Duodenal mucosa (tissue), 2 donors: Measurements from ENCODE around the gene MAPK1.

ENCODE experiments used
- H3K27ac ChIP-seq: one replicate; pipeline ENCODE4 v1.7.0; 2013; ENCODE audit warnings: low read depth, low read length
- H3K27me3 ChIP-seq, 2 donors: one replicate each; pipeline ENCODE4 v1.7.0; 2013; ENCODE audit warnings: low read length in 2 of 2, control low read depth in 1 of 2; ENCODE audit not compliant: insufficient read depth in 2 of 2, control insufficient read depth in 1 of 2
- H3K36me3 ChIP-seq, 2 donors: one replicate each; pipeline ENCODE4 v1.7.0; 2013; ENCODE audit warnings: low read length in 2 of 2, control low read depth in 1 of 2; ENCODE audit not compliant: insufficient read depth in 2 of 2, control insufficient read depth in 1 of 2
- H3K4me1 ChIP-seq, 2 donors: one replicate each; pipeline ENCODE4 v1.7.0; 2013; ENCODE audit warnings: low read length in 2 of 2, control low read depth in 1 of 2; ENCODE audit not compliant: insufficient read depth in 2 of 2, control insufficient read depth in 1 of 2
- H3K4me3 ChIP-seq, 2 donors: one replicate each; pipeline ENCODE4 v1.7.0; 2013; ENCODE audit warnings: low read length in 2 of 2, low read depth in 1 of 2
- H3K9ac ChIP-seq, 2 donors: one replicate each; pipeline ENCODE4 v1.7.0; 2013; ENCODE audit warnings: low read length in 2 of 2, low read depth in 1 of 2
- H3K9me3 ChIP-seq, 2 donors: one replicate each; pipeline ENCODE4 v1.7.0; 2013; ENCODE audit warnings: low read length in 2 of 2, control low read depth in 1 of 2; ENCODE audit not compliant: control insufficient read depth in 1 of 2

Gene MAPK1

GRCh38 chr22:21766691-21767462, 100.6 kb downstream of the MAPK1 start:
- Histone ChIP-seq H3K36me3 (peaks cover 49 to 91% of the 10 kb centered on the region in 2 donors), H3K27ac (no peak overlapping the region), H3K4me1 (peaks cover 0 to 4% of the 10 kb centered on the region in 2 donors), H3K9ac (no peak overlapping the region), H3K9me3 (no peaks in the 10 kb centered on the region), H3K27me3 (no peaks in the 10 kb centered on the region), H3K4me3 (no peak overlapping the region)

DNA sequence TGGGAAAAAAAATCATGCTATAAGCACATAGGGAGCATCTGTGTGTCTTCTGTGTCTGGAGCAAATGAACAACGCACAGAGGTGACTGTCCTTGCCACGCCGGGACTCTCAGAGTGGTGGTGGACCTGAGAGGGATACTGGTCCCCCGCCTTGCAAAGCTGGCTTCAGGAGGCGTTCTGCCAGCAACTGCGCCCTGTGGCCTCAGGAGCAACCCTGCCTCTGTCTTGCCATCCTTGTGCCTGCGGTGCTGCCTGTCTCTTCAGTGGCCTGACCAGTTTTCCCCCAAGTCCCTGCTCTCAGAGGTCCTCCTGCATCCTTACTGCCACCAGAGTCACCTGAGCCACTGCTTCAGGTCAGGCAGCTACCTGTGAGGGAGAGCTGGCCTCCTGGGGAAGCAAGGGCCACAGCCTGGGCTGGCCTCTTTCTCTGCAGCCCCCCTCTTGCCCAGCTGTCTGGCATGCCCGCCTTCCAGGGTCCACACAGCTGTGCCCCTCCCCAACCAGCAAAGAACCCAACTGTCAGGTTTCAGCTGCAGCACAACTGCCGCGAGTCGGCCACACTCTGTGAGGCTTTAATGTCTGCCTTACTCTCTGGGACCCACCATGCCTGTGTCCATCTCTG, 101.4 kb downstream of the MAPK1 start:
- Histone ChIP-seq H3K27ac (no peak overlapping the region), H3K4me3 (no peak overlapping the region), H3K27me3 (no peaks in the 10 kb centered on the region), H3K4me1 (peaks cover 0 to 4% of the 10 kb centered on the region in 2 donors), H3K36me3 (peaks cover 47 to 84% of the 10 kb centered on the region in 2 donors), H3K9me3 (no peaks in the 10 kb centered on the region), H3K9ac (no peak overlapping the region)

DNA sequence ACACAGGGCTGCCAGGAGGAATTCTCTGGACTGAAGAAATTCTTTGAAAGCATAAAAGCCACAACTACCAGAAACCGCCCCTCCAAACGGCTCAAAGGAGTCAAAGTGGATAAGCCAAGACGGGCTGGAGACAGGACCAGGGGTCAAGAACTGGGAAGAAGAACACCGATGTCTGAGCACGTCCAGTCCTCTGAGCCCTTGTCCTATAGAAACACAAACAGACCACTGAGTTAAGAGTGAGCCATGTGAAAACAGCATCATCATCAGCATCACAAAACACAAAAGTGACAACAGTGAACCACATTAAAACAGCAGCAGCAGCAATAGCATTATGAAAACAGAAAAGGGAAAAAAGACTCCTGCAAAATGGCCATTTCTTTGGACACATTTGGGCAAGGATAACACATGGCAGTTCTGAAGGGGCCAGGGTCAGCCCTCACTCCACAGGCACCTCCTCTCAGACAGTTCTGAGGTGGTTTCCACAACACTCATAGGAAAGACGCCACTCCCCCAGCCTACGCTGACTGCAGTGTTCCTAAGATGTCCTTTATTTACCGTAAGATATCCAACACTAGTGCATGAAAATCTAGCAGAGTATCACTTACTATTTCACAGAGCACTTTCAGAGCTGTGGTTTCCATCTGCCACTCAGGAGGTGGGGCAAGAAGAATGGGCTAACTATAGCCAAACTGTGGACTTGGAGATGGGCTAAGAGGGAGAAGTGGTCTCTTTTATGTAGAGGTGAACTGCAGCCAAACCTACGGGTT, 103.2 kb downstream of the MAPK1 start:
- no peak overlapping the region for H3K27ac ChIP-seq
- no peak overlapping the region for H3K9ac ChIP-seq
- H3K4me1 ChIP-seq: peaks cover 0 to 4% of the 10 kb centered on the region in 2 donors
- no peaks in the 10 kb centered on the region for H3K9me3 ChIP-seq
- peaks cover 53 to 83% of the 10 kb centered on the region in 2 donors for H3K36me3 ChIP-seq
- no peak overlapping the region for H3K4me3 ChIP-seq
- no peaks in the 10 kb centered on the region for H3K27me3 ChIP-seq

DNA sequence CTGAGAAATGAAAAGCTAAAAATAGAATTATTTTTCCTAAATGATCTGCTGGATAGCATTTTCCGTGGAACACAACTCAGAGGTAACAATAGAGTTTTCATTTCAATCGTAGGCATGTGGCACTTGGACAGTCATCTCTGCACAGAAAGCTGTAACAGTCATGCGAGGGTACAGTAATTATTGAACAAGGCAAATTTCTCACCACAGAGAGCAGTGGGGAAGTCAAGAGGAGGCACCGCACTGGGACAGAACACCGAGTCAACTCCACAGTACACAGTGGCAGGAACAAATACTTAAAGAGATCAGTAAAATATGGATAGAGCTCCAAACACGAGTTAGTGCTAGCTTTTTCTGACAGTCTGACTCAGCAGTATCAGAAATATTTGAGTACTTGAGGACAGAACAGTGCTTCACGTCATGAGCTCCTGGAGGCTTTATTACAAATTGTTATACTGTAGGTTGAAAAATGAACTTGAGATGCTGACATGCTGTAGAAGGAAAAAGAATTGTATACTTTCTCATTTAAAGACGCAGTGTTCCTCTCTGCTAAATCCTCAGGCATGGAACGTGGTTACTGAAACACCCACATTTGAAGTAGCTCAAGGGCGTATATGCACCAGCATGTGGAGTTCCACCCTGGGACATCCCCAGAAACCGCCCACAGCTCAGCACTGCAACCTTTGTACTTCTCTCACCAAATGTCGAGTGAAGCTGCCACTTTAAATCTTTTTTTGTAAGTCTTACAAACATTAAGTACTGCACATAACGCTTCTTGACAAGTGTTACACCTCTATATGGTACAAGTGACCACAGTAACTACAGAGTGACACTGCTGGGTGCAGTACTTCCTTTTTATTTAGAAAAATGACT, 104.5 kb downstream of the MAPK1 start:
- Histone ChIP-seq H3K4me3 (no peak overlapping the region), H3K4me1 (peaks cover 0 to 4% of the 10 kb centered on the region in 2 donors), H3K9me3 (no peaks in the 10 kb centered on the region), H3K27me3 (no peaks in the 10 kb centered on the region), H3K36me3 (peaks cover 53 to 82% of the 10 kb centered on the region in 2 donors), H3K27ac (no peak overlapping the region), H3K9ac (peak overlapping the region in 1 of 2 donors; percentile 12)

GRCh38 chr22:21761994-21762680, 105.3 kb downstream of the MAPK1 start:
- Histone ChIP-seq H3K36me3 (peaks cover 53 to 79% of the 10 kb centered on the region in 2 donors), H3K27ac (no peak overlapping the region), H3K27me3 (no peaks in the 10 kb centered on the region), H3K4me1 (peaks cover 0 to 4% of the 10 kb centered on the region in 2 donors), H3K9me3 (no peaks in the 10 kb centered on the region), H3K4me3 (no peak overlapping the region), H3K9ac (no peak overlapping the region)

DNA sequence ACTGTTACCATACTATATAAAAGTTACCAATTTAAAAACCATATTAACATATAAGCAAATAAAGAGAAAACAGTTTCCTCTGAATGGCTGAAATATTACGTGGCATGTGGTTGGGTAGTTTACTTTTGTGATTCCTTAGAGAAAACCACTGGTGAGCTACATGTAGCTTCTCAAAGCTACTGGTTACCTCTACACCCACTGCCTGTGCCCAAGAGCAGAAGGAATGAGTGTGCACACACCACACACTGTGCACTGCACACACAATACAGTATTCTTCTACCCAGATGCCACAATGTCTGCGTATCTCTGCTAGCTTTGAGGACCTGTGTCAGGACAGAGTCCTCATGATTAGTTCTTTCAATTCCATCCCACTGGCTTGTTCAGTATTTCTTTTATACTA, 106.4 kb downstream of the MAPK1 start:
- H3K27ac ChIP-seq: no peak overlapping the region
- H3K4me1 ChIP-seq: peaks cover 1 to 3% of the 10 kb centered on the region in 2 donors
- H3K9ac ChIP-seq: no peak overlapping the region
- no peaks in the 10 kb centered on the region for H3K27me3 ChIP-seq
- H3K4me3 ChIP-seq: no peak overlapping the region
- H3K36me3 ChIP-seq: peaks cover 44 to 75% of the 10 kb centered on the region in 2 donors
- no peaks in the 10 kb centered on the region for H3K9me3 ChIP-seq

- Histone ChIP-seq H3K4me1 (peaks cover 5 to 6% of the 10 kb centered on the region in 2 donors), H3K27me3 (no peaks in the 10 kb centered on the region), H3K27ac (no peak overlapping the region), H3K9ac (no peak overlapping the region), H3K4me3 (no peak overlapping the region), H3K36me3 (peaks cover 43 to 70% of the 10 kb centered on the region in 2 donors), H3K9me3 (no peaks in the 10 kb centered on the region)
Measured at GRCh38 chr22:21760640-21761039, 106.8 kb downstream of the MAPK1 start.

- Histone ChIP-seq H3K27ac (no peak overlapping the region), H3K9ac (no peak overlapping the region), H3K36me3 (peaks cover 39 to 62% of the 10 kb centered on the region in 2 donors), H3K4me1 (peaks cover 7 to 13% of the 10 kb centered on the region in 2 donors), H3K4me3 (no peak overlapping the region), H3K9me3 (no peaks in the 10 kb centered on the region), H3K27me3 (no peaks in the 10 kb centered on the region)
Measured at GRCh38 chr22:21759646-21760376, 107.6 kb downstream of the MAPK1 start.

GRCh38 chr22:21759093-21759492, 108.4 kb downstream of the MAPK1 start:
- no peaks in the 10 kb centered on the region for H3K27me3 ChIP-seq
- H3K4me1 ChIP-seq: peaks cover 7 to 19% of the 10 kb centered on the region in 2 donors
- H3K9ac ChIP-seq: no peak overlapping the region
- H3K36me3 ChIP-seq: peaks cover 34 to 56% of the 10 kb centered on the region in 2 donors
- no peak overlapping the region for H3K4me3 ChIP-seq
- no peak overlapping the region for H3K27ac ChIP-seq
- no peaks in the 10 kb centered on the region for H3K9me3 ChIP-seq
